ENCODE data around the gene ALPK3.

- TF ChIP-seq CTCF (IDR thresholded peaks at IDR 0.05 in 2 of 3, conservative IDR thresholded peaks at IDR 0.05 in 1 of 3; ENCODE audit: insufficient read depth in 2 of 3, low read depth in 1 of 3, low read length in 3 of 3) (no peak), BRF1 (IDR thresholded peaks at IDR 0.05; ENCODE audit: borderline replicate concordance, extremely low read depth, insufficient read length) (no peak), ATF4 (CRISPR knock-in tag; IDR thresholded peaks at IDR 0.05) (no peak), PATZ1 (CRISPR knock-in tag; IDR thresholded peaks at IDR 0.05; ENCODE audit: borderline replicate concordance) (no peak), GTF2F1 (IDR thresholded peaks at IDR 0.05; ENCODE audit: low read depth, low read length) (no peak), CXXC5 (CRISPR knock-in tag; IDR thresholded peaks at IDR 0.05) (no peak)
Observed at GRCh38 chr15:84793431-84794161, 23.6 kb upstream of the ALPK3 start.

Data from K562 (cell line).